CD4-positive, alpha-beta T cell treated with Interleukin-4 for 4 hours (primary cell): ENCODE measurements around the gene CD300A.

Experiments
- DNase-seq: peaks from one replicate; pipeline ENCODE4 v3.0.0-alpha.2; 2020

Gene CD300A

GRCh38 chr17:74466111-74466827 is at the start of gene CD300A:
TSS of gene CD300A (plus strand) at chr17:74466634. CDS start at chr17:74466704, 70 bp downstream.
- DNase-seq: peak; percentile 22

DNA sequence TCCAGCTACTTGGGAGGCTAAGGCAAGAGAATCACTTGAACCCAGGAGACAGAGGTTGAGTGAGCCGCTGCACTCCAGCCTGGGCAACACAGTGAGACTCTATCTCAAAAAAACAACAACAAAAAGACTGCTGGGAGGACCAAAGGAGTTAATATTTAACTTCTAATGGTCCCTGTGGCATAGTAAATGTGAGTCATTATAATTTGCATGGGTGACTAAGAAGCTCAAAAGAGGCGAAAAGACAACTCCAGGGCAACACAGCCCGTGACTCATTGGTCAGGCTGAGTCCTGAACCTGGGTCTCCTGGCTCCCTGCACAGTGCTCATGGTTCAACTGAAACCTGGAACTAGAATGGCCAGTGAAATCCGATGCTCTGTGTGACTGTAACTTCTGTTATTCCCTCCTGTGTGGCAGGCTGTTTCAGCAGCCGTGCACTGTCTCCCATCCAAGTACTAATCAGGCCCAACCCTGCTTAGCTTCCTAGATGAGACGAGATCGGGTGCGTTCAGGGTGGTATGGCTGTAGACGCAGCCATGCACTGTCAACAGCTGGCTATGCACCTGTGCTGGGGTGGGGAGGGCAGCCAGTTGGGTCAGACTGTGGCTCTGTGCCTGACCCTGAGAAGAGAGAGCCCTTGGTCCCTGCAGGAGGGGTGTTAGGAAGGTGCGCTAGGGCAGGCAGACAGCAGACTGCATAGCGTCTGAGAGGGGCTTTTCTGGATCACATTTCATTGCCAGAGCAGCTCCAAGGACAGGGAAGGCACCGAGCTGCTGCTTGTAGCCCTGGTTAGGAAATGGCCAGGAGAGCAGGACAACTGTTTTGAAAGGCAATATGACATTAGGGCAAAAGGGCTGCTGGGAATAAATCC is 49.0 kb upstream of the CD300A start:
- DNase-seq: peak; percentile 5

DNA sequence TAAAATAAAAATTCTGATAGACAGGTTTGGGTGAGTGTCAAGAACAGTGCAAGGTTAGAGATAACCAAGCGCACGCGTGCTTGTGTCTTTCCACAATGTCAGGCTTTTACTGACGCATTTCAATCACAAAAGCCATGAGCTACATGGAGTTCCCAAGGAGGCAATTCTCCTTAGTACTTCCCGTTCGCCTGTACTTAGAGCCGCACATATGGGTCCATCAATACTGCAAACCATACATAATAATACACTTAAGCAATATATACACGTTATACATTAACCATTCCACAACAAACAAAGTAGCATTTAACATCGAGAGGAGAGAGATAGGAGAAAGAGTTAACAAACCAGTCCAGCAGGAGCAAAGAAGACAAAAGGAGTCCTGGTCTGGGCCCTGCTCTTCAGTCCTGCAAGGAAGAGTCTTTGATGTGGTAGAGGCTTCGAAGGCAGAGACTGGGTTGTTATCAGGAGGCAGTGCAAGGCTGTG is 46.5 kb upstream of the CD300A start:
- no peak for DNase-seq

DNA sequence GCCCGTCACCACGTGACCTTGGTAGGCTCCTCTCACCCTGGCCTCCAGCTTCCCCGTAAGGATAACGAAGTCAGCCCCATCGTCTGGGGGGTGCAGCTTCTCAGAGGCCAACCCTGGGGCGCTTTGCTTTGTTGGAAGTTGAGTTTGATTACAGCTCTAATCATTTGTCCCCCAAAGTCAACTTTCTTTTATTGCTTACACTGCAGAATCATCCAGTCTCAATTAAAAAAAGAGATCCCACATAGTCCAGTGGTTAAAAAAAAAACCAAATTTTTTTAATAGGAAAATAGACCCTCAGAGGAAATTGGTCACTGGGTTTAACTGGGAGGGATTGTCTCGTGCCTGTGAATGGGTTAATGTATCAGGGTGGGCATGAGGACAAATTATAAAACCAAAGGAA is 42.3 kb upstream of the CD300A start:
- DNase-seq: no peak

DNA sequence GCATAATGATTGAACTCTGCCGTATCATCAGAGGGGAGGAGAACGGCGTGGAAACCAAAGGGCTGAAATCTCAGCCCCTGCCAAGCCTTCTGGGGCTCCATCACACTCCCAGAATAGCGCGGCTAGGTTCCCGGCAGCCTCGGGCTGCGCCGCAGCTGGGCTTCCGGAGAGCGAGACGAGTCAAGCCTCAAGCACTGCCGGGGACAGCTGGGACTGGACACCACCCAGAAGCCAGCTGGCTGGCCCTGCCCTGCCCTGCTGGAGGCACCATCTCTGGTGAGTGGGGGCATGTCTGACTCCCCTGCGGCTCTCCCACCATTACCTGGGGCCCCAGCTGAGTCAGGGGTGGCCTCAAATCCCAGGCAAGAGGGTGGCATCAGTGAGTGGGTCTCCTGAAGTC is 41.8 kb upstream of the CD300A start:
- DNase-seq: no peak

GRCh38 chr17:74426551-74427047 is 39.8 kb upstream of the CD300A start:
- DNase-seq: no peak

DNA sequence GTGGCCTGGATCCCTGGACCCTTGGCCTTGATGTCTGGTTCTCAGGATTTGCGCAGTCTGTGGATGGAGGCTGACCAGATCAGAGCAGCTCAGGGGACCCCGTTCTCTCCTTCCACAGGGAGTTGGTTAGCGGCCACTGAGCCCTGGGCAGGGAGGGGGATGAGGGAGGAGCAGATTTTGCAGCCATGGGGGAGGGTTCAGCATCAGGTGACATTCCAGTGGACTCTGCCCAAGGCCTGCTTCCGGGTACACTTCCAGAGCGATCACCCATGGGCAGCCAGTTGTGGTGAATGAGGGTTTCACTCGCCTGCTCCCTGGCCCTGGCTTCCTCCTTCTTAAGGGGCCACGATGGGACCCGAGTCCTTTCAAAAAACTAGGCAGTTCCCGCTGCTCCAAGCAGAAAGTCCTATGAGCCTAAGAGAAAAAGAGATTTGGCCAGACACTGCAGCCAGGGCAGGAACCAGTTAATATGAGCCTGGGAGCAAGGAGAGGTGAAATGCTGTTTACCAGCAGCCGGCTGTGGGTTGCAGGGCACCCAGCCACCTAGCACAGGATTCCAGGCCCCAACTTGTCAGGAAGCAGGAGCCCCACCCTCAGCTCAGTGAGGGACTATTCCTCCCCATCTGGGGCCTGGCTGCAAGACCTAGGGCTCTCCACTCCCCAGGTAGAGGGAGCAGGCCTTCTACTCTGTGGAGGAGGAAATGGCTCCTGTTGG is 39.2 kb upstream of the CD300A start:
- no peak for DNase-seq

DNA sequence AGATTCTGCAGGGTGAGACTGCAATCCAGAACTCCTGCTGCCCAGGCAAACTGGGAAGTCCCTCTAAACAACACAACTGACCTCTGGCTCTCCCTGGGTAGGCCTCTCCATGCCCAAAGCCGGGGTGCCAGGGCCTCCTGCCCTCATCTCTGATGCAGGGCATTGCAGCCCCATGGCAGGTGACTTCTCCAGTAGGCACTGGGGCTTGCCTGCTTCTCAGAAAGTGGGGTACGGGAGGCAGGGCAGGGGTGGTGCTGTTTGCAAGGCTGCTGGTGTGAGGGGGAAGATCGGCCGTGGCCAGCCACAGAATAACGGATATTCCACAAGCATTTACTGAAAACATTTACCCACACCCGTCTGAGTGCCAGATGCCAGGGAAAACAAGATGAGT is 38.7 kb upstream of the CD300A start:
- no peak for DNase-seq

GRCh38 chr17:74429604-74430384 is 36.6 kb upstream of the CD300A start:
- DNase-seq: no peak

GRCh38 chr17:74430385-74430705 is 36.1 kb upstream of the CD300A start:
- DNase-seq: no peak

DNA sequence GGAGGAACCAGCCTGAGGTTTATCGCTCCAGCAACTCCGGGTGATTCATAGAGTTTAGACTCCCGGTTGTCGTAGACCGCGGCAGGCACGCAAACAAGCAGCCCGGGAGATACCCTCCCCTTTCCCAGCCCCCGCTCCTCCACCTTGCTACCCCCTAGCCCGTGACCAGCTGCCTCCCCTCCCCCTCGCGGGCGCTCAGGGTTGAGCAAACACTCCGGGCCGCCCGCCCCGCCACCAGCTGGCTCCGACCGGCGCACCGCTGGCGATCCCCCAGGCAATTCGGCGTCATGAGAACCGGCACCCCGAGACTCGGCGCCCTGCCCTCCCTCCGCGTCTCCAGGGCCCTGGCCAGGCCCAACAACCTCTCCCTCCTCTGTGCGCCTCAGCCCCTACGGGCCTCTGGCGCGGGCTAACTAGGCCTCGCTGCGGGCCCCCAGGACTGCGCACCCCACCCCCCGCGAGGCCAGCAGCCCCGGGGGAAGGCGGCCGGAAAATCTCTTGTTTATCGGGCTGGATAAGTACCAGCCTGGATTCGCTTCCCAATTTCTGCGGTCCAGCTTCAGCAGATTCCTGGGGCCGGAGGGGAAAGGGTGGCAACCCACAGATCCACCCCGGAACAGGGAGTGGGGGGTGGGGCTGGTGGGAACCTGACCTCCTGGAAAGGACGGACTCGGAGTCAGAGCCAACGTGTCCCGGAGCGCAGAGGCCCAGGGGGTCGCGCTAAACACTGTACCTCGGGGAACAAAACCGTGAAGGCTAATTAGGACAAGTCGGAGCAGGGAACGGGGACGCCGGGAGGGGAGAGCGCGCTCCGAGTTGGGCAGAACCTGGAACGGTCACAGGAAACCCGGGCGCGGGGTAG is 35.5 kb upstream of the CD300A start:
- DNase-seq: no peak

GRCh38 chr17:74431568-74432423 is 34.6 kb upstream of the CD300A start, which contains the start of gene GPRC5C:
TSS of gene GPRC5C (plus strand) at chr17:74432088. CDS start at chr17:74439777, 7,689 bp downstream.
- DNase-seq: peak; percentile 24

DNA sequence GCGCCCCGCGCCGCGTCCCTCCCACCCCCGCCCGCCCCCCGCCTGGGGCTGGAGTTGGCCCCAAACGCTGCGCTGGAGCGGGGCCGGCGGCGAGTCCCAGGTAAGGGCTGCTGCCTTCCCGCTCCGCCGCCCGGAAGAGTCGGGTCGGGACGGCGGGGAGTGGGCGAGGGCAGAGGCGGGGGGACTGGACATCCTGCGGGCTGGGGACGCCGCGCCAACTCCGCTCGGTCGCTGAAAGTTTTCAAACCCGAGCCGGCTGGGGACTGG is 34.1 kb upstream of the CD300A start:
- DNase-seq: no peak

- DNase-seq: no peak
Measured at GRCh38 chr17:74432766-74433391, 33.6 kb upstream of the CD300A start.

GRCh38 chr17:74433421-74434121 is 32.9 kb upstream of the CD300A start:
- DNase-seq: no peak

- DNase-seq: no peak
Measured at GRCh38 chr17:74435775-74436359, 30.6 kb upstream of the CD300A start.

DNA sequence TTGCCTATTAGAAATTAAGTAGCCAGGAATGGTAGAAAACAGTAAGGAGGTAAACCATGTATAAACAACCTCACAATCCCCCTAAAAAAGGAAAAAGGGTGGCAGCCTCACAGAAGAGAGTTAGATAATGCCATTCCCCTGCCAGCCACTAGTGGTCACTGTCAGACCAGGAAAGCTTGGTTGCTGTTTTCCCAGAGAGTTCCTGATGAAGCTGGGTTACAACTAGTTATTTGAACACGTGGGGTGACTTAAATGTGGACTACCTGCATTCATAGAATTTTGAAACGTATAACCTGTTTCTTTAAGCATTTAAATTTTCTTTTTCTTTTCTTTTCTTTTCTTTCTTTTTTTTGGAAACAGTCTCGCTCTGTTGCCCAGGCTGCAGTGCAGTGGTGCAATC is 28.7 kb upstream of the CD300A start:
- no peak for DNase-seq

DNA sequence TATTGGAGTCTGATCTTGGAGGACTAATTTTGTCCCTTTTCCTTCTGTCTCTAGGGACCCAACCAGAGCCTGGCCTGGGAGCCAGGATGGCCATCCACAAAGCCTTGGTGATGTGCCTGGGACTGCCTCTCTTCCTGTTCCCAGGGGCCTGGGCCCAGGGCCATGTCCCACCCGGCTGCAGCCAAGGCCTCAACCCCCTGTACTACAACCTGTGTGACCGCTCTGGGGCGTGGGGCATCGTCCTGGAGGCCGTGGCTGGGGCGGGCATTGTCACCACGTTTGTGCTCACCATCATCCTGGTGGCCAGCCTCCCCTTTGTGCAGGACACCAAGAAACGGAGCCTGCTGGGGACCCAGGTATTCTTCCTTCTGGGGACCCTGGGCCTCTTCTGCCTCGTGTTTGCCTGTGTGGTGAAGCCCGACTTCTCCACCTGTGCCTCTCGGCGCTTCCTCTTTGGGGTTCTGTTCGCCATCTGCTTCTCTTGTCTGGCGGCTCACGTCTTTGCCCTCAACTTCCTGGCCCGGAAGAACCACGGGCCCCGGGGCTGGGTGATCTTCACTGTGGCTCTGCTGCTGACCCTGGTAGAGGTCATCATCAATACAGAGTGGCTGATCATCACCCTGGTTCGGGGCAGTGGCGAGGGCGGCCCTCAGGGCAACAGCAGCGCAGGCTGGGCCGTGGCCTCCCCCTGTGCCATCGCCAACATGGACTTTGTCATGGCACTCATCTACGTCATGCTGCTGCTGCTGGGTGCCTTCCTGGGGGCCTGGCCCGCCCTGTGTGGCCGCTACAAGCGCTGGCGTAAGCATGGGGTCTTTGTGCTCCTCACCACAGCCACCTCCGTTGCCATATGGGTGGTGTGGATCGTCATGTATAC is 26.5 kb upstream of the CD300A start:
- no peak for DNase-seq
